Transverse colon (tissue), 4 donors: ENCODE data around the gene KLF11. TPM values are rescaled to one million over a fixed set of nuclear protein-coding genes. Genes with fewer than 3 reads are reported as not detected.

Experiments used
- DNase-seq: peaks from one replicate; pipeline ENCODE4 v3.0.0-alpha.2; 2019
- H3K27ac ChIP-seq, 4 donors: fragments of 200-600 bp; sonication (generic); 2 replicates each; pipeline ENCODE4 v1.5.1; 2016 to 2018; ENCODE audit warnings: inconsistent platforms in 4 of 4
- H3K27me3 ChIP-seq: fragments of 200-600 bp; sonication (generic); 2 replicates; pipeline ENCODE4 v1.5.1; 2017; ENCODE audit warnings: inconsistent platforms
- H3K36me3 ChIP-seq, 4 donors: fragments of 200-600 bp; sonication (generic); 2 replicates each; pipeline ENCODE4 v1.5.1; 2017 to 2019; ENCODE audit warnings: inconsistent platforms in 4 of 4
- H3K4me1 ChIP-seq, 4 donors: fragments of 200-600 bp; sonication (generic); 2 replicates each; pipeline ENCODE4 v1.5.1; 2017 to 2020; ENCODE audit warnings: inconsistent platforms in 4 of 4
- H3K4me3 ChIP-seq, 4 donors: fragments of 200-600 bp; sonication (generic); 1 replicate in 1 of 4; 2 replicates in 3 of 4; pipeline versions ENCODE4 v1.5.1 to v1.6.1; 2017 to 2019; ENCODE audit warnings: inconsistent platforms in 4 of 4
- H3K9me3 ChIP-seq, 2 donors: fragments of 200-600 bp; sonication (generic); 2 replicates each; pipeline ENCODE4 v1.5.1; 2017 to 2019; ENCODE audit warnings: inconsistent platforms in 2 of 2
- EP300 ChIP-seq: sonication (generic); formaldehyde crosslinking; IDR thresholded peaks from one replicate; pipeline ENCODE4 v1.6.1; 2017; ENCODE audit warnings: antibody characterized with exemption, low read depth
- POLR2A ChIP-seq: fragments of 450-650 bp; IDR thresholded peaks from one replicate; pipeline ENCODE4 v1.6.1; 2016; ENCODE audit warnings: antibody characterized with exemption, mild to moderate bottlenecking, moderate library complexity
- POLR2AphosphoS5 ChIP-seq, 3 donors: sonication (generic); formaldehyde crosslinking; IDR thresholded peaks; one replicate each; pipeline ENCODE4 v1.6.1; 2016; ENCODE audit warnings: antibody characterized with exemption in 3 of 3
- WGBS, 2 donors: methylation state at CpG; one replicate each; pipeline ENCODE4 v1.1.5; 2018; ENCODE audit warnings: low coverage in 1 of 2; 5-methylcytosine and 5-hydroxymethylcytosine counted together
- in situ Hi-C, 4 donors: fragments of 200-750 bp; cut with MboI; loops; one replicate each; pipeline versions ENCODE4 v1.15.0 to v1.15.1; 2017; ENCODE audit warnings: low sequenced_read_pairs in 3 of 4, low pct_ligation_motif_present in 1 of 4, low pct_unique_long_range_greater_than_20kb in 1 of 4
- intact Hi-C: fragments of 100-400 bp; cut with DNase I; formaldehyde crosslinking; loops from one replicate; pipeline ENCODE4 v1.15.1; 2023; ENCODE audit warnings: low total_unique reads
- total RNA-seq, 4 donors: library from RNA; depleted of rRNA; stranded (reverse); fragments of >200 nt; gene quantifications; one replicate each; pipeline ENCODE4 v1.1.0, GENCODE V29; 2016
- TF ChIP-seq, protein P1 (sequence below), 5 experiments: fragments of 200-600 bp in 3 of 5; fragments of 450-650 bp in 2 of 5; sonication (generic) in 3 of 5; IDR thresholded peaks; 1 replicate in 2 of 5; 2 replicates in 3 of 5; pipeline ENCODE4 v1.5.1; 2016 to 2017; ENCODE audit warnings: antibody characterized with exemption in 5 of 5, inconsistent platforms in 3 of 5, mild to moderate bottlenecking in 2 of 5, moderate library complexity in 1 of 5

The KLF11 gene
- total RNA-seq, 4 donors from 2014 or later: 6.6 to 17.0 (median 10.5) TPM

GRCh38 chr2:10073706-10074105, 30.4 kb downstream of the KLF11 start:
- Histone ChIP-seq H3K27me3 (peaks cover 49% of the 10 kb centered on the region), H3K27ac (no peak overlapping the region), H3K4me1 (peaks cover 0 to 14% (median 5%) of the 10 kb centered on the region in 4 donors), H3K4me3 (no peak overlapping the region), H3K36me3 (no peaks in the 10 kb centered on the region), H3K9me3 (no peaks in the 10 kb centered on the region)
- intact Hi-C loops: no loop called here
- no peak for TF ChIP-seq EP300
- TF ChIP-seq POLR2A: no peak
- TF ChIP-seq, protein P1, sequence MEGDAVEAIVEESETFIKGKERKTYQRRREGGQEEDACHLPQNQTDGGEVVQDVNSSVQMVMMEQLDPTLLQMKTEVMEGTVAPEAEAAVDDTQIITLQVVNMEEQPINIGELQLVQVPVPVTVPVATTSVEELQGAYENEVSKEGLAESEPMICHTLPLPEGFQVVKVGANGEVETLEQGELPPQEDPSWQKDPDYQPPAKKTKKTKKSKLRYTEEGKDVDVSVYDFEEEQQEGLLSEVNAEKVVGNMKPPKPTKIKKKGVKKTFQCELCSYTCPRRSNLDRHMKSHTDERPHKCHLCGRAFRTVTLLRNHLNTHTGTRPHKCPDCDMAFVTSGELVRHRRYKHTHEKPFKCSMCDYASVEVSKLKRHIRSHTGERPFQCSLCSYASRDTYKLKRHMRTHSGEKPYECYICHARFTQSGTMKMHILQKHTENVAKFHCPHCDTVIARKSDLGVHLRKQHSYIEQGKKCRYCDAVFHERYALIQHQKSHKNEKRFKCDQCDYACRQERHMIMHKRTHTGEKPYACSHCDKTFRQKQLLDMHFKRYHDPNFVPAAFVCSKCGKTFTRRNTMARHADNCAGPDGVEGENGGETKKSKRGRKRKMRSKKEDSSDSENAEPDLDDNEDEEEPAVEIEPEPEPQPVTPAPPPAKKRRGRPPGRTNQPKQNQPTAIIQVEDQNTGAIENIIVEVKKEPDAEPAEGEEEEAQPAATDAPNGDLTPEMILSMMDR (IDR thresholded peaks at IDR 0.05): no peak
- no peak for TF ChIP-seq POLR2AphosphoS5 (IDR thresholded peaks at IDR 0.05)
- in situ Hi-C loops: loop anchor here in 1 of 4 donors (25.0 kb wide), 1 partner anchor 261 kb away; no protein-coding TSS in a partner anchor
- no peak for DNase-seq
- WGBS, 2 donors: 72% methylated on average over 7 of the region's 8 CpGs; no CpG with 5 or more reads in 1 of the 2 donors

DNA sequence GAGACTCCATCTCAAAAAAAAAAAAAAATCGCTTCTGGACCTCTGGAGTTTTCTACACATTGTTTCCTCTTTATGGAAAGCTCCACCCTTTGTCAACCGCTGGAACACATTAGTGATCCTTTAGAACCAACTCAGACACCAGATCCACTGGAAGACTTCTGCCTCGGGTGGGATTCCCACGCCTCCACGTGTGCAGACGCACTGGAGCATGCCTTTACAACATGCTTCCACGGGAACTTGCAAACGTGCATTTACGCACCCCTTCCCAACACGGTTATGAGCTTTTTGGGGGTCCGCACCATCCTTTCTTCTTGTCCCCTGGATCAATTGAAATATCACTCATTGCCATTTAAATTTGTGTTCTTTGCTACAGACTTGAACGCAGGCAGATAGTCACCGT, 31.8 kb downstream of the KLF11 start:
- Histone ChIP-seq H3K27ac (no peak overlapping the region), H3K4me3 (no peak overlapping the region), H3K9me3 (no peaks in the 10 kb centered on the region), H3K27me3 (peaks cover 61% of the 10 kb centered on the region), H3K36me3 (no peaks in the 10 kb centered on the region), H3K4me1 (peaks cover 0 to 22% (median 10%) of the 10 kb centered on the region in 4 donors)
- WGBS, 2 donors: 72 to 81% methylated on average over 13 of the region's 13 CpGs
- no peak for DNase-seq
- intact Hi-C loops: no loop called here
- TF ChIP-seq, protein P1 (IDR thresholded peaks at IDR 0.05): no peak
- TF ChIP-seq POLR2A: no peak
- TF ChIP-seq POLR2AphosphoS5 (IDR thresholded peaks at IDR 0.05): no peak
- no peak for TF ChIP-seq EP300
- in situ Hi-C loops: loop anchor here in 1 of 4 donors (25.0 kb wide), 1 partner anchor 587 kb away; no protein-coding TSS in a partner anchor

GRCh38 chr2:10075571-10076209, 32.3 kb downstream of the KLF11 start:
- Histone ChIP-seq H3K9me3 (no peaks in the 10 kb centered on the region), H3K27me3 (peaks cover 67% of the 10 kb centered on the region), H3K4me1 (peaks cover 5 to 27% (median 15%) of the 10 kb centered on the region in 4 donors), H3K4me3 (no peak overlapping the region), H3K27ac (no peak overlapping the region), H3K36me3 (no peaks in the 10 kb centered on the region)
- TF ChIP-seq EP300: no peak
- TF ChIP-seq POLR2AphosphoS5 (IDR thresholded peaks at IDR 0.05): no peak
- TF ChIP-seq, protein P1 (IDR thresholded peaks at IDR 0.05): no peak
- TF ChIP-seq POLR2A: no peak
- in situ Hi-C loops (loop anchor here in 1 of 4 donors (25.0 kb wide), 1 partner anchor 587 kb away; no protein-coding TSS in a partner anchor), intact Hi-C loops (no loop called here)
- 45 to 56% methylated on average over 6 to 9 of the region's 9 CpGs for WGBS, 2 donors
- DNase-seq: no peak

- intact Hi-C loops (no loop called here), in situ Hi-C loops (loop anchor here in 1 of 4 donors (25.0 kb wide), 1 partner anchor 586 kb away; no protein-coding TSS in a partner anchor)
- H3K4me1 ChIP-seq: peaks cover 5 to 29% (median 19%) of the 10 kb centered on the region in 4 donors
- no peaks in the 10 kb centered on the region for H3K9me3 ChIP-seq
- no peak for DNase-seq
- WGBS, 2 donors: 61 to 84% methylated on average over 7 to 13 of the region's 13 CpGs
- no peaks in the 10 kb centered on the region for H3K36me3 ChIP-seq
- H3K27ac ChIP-seq: no peak overlapping the region
- TF ChIP-seq, protein P1 (IDR thresholded peaks at IDR 0.05): no peak
- TF ChIP-seq EP300: no peak
- no peak for TF ChIP-seq POLR2AphosphoS5 (IDR thresholded peaks at IDR 0.05)
- no peak for TF ChIP-seq POLR2A
- peaks cover 75% of the 10 kb centered on the region for H3K27me3 ChIP-seq
- H3K4me3 ChIP-seq: no peak overlapping the region
Measured at GRCh38 chr2:10076511-10076910, 33.2 kb downstream of the KLF11 start.
